Caki2 (cell line): Measurements from ENCODE around the gene WNK1. TPM values are rescaled to one million over a fixed set of nuclear protein-coding genes. Genes with fewer than 3 reads are reported as not detected.
A peak's percentile ranks its signal among the peaks of the same experiment; 100 is the strongest.
"Not testable (repeated sequence)": the region's sequence is repeated elsewhere in the genome, so short reads cannot be mapped to it uniquely, and the experiment has no call there.

ENCODE experiments used
- DNase-seq: peaks from one replicate; pipeline ENCODE4 v3.0.0-alpha.2; 2015; ENCODE audit warnings: low read depth
- in situ Hi-C: cut with HindIII; loops from 2 replicates; pipeline ENCODE4 v1.10.0; 2016; ENCODE audit warnings: low sequenced_read_pairs, low pct_unique_long_range_greater_than_20kb, mixed read lengths
- total RNA-seq: library from RNA; depleted of rRNA; stranded (reverse); fragments of >200 nt; shearing (Covaris generic); gene quantifications from 2 replicates; pipeline ENCODE4 v1.2.3, GENCODE V29; 2014; ENCODE audit warnings: low replicate concordance

WNK1 gene
- total RNA-seq, 1 experiment from 2014 or later: 17.5 TPM

- in situ Hi-C loops: no loop called here
- no peak for DNase-seq
These were observed 50.1 kb downstream of the WNK1 start for GRCh38 chr12:802242-803120.

DNA sequence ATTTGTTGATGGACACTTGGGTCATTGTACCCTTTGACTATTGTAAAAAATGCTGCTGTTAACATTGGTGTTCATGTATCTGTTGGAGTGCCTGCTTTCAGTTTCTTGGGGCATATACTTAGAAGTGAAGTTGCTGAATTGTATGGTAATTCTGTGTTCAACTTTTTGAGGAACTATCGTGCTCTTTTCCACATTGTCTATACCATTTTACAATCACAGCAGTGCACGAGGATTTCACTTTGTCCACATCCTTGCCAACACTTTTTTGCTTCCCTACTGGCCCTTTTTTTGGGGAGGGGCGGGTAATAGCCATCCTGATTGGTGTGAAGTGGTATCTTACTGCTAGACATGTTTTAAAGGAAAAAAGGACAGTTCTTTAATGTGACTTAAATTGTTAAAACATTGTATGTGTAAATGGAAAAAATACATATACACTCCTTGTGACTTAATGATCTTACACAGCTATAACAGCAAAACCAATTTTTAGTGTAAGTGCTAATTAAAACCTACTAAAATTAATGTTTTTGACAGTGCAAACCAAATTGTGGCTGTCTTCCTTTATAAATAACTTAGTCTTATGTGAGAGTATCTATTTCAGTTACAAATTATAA, 52.7 kb downstream of the WNK1 start:
- no peak for DNase-seq
- in situ Hi-C loops: no loop called here

- in situ Hi-C loops: no loop called here
- DNase-seq: no peak
These were observed 53.9 kb downstream of the WNK1 start for GRCh38 chr12:806200-806791.

GRCh38 chr12:807041-807735, 54.8 kb downstream of the WNK1 start:
- in situ Hi-C loops: no loop called here
- DNase-seq: no peak

GRCh38 chr12:810116-810515, 57.7 kb downstream of the WNK1 start:
- in situ Hi-C loops: no loop called here
- DNase-seq: no peak

- no peak for DNase-seq
- in situ Hi-C loops: no loop called here
These were observed 58.5 kb downstream of the WNK1 start for GRCh38 chr12:810671-811415.

DNA sequence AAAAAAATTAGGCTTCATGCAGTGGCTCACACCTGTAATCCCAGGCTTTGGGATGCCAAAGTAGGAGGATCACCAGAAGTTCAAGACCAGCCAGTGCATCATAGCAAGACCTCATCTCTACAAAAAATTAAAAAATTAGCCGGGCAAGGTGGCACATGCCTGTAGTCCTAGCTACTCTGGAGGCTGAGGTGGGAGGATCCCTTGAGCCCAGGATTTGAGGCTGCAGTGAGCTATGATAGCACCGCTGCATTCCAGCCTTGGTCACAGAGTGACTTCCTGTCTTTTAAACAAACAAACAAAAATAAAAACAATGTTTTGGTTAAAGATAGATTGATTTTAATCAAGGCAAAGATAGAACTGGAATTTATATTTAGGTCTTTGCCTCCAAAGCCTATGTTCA, 60.6 kb downstream of the WNK1 start:
- in situ Hi-C loops: no loop called here
- DNase-seq: no peak

GRCh38 chr12:817456-817855, 65.1 kb downstream of the WNK1 start:
- in situ Hi-C loops, DNase-seq: not testable (repeated sequence)

DNA sequence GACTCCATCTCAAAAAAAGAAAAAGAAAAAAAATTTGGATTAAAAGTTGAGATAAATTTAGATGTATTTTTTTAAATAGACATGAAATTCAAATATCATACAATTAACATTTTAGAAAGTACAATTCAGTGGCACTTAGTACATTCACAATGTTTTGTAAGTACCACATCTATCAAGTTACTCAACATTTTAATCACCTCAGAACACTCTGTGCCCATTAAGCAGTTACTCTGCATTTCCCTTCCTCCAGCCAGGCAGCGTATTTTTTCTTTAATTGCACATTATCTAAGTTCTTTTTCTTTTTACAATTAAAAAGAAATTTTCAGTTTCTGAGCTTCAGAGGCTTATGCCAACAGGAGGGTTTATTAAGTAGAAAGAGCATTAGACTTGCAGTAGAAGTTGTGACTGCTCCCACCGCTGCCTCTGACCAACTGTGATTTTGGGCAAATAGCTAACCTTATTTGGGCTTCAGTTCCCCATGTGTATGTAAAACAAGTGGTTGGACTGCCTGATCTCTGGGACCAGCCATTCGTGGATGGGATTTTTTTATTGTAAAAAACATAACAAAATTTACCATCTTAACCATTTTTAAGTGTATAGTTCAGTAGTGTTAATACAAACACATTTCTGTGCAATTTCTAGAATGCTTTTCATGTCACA, 65.7 kb downstream of the WNK1 start:
- in situ Hi-C loops: no loop called here
- DNase-seq: no peak

DNA sequence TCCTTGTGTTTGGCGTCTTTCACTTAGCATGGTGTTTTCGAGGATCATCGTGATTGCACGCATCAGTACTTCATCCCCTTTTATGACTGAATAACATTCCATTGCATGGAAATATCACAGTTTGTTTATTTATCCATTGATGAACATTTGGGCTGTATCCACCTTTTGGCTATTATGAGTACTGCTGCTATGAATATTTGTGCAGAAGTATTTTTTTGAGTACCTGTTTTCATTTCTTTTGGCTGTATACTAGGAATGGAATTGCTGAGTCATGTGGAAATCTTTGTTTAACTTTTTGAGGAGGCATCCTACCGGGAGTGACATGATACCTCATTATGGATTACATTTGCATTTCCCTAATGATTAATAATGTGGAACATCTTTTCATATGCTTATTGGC, 66.4 kb downstream of the WNK1 start:
- peak; percentile 50 for DNase-seq
- in situ Hi-C loops: no loop called here

DNA sequence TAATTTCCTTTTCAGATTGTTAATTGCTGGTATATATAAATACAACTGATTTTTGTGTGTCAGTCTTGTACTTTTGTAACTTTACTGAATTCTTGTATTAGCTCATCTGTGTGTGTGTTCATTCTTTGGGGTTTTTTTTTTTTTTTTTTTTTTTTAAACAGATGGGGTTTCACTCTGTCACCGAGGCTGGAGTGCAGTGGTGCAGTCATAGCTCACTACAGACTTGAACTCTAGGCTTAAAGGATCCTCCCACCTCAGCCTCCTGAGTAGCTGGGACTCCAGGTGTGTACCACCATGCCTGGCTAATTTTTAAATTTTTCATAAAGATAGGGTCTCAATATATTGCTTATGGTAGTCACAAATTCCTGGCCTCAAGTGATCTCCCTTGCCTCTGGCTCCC, 68.0 kb downstream of the WNK1 start:
- no peak for DNase-seq

DNA sequence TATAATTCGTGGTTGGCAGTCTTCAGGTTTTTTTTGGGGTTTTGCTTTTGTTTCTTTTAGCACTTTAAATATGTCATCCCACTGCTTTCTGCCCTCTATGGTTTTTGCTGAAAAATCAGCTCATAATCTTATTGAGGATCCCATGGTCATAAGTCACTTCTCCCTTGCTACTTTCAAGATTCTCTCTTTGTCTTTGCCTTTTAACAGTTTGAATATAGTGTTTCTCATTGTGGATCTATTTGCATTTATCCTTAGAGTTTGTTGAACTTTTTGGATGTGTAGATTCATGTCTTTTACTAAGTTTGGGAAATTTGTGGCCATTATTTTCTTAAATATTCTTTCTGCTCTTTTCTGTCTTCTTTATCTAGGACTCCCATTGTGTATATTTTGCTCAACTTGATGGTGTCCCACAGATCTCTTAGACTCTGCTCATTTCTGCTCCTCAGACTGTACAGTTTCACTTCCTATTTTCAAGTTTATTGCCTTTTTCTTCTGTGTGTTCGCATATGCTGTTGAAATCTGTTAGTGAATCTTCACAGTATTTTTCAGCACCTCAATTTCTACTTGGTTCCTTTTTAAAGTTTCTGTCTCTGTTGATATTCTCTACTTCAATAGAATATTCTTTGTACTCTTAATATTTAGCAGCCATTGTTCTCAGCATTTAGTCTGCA, 70.8 kb downstream of the WNK1 start:
- in situ Hi-C loops: no loop called here
- no peak for DNase-seq

More for the DNA sequence above, 68.0 kb downstream of the WNK1 start:
- in situ Hi-C loops: no loop called here

DNA sequence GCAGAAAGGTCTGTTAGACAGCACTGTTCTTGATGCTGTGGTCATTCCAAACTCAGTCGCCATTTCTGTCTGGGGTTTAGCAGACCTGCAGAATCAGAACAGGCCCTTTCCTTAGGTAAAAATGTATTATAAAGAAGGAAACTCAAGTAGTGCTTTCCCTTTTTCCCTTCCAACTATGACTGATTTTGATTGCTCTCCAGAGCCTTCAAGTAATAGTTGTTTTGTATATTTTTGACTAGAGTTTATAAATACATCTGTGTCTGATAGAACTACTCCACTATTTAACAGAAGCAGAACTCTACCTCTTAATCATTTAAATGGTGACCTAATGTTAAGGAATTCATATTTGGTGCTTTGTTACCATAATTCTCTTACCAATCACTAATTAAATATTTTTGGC, 74.0 kb downstream of the WNK1 start:
- in situ Hi-C loops: no loop called here
- DNase-seq: no peak

DNA sequence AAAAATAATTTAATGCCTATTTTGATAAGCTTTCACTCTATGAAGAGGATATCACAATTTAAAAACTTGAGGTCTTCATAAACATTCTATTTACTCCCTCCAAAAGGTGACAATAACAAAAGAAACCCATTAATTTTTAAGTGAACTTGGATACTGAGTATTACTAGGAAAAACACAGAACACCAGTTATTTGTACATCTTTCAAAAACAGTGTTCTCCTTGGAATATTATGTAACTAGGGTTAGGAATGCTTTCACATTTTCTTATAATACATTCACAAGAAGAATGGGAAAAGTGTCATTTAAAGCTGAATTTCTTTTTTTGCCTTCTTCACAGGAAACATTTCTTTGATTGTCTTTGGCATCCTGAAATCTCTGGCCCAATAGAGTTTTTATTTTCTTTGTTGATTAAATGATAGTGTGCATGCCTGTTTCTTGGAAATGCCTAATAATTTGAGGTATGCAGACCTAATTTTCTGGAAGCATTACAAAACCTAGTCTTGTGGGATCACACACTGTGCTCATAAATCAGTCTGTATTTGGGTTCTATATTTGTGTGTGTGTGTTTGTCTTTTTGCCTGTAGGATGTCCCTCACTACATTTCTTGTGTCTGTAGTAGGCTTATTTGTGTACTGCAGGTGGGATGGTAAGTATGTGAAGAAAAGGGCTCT, 76.5 kb downstream of the WNK1 start:
- in situ Hi-C loops: no loop called here

GRCh38 chr12:830111-830867, 77.9 kb downstream of the WNK1 start:
- in situ Hi-C loops: no loop called here
- no peak for DNase-seq

More for the DNA sequence above, 76.5 kb downstream of the WNK1 start:
- no peak for DNase-seq
